Stimulated activated CD4-positive, alpha-beta T cell treated with anti-CD3 and anti-CD28 coated beads, Interleukin-12 subunit alpha, Interleukin-12 subunit beta, amount 100 ng/mL, for 48 hours (primary cell): ENCODE measurements around the gene XRN1.
"Not testable (repeated sequence)": the region's sequence is repeated elsewhere in the genome, so short reads cannot be mapped to it uniquely, and the experiment has no call there.

ENCODE experiments used
- DNase-seq, 3 donors: peaks; one replicate each; pipeline ENCODE4 v3.0.0-alpha.2; 2020; ENCODE audit warnings: low read depth in 2 of 3, low spot score in 1 of 3

XRN1 gene, protein sequence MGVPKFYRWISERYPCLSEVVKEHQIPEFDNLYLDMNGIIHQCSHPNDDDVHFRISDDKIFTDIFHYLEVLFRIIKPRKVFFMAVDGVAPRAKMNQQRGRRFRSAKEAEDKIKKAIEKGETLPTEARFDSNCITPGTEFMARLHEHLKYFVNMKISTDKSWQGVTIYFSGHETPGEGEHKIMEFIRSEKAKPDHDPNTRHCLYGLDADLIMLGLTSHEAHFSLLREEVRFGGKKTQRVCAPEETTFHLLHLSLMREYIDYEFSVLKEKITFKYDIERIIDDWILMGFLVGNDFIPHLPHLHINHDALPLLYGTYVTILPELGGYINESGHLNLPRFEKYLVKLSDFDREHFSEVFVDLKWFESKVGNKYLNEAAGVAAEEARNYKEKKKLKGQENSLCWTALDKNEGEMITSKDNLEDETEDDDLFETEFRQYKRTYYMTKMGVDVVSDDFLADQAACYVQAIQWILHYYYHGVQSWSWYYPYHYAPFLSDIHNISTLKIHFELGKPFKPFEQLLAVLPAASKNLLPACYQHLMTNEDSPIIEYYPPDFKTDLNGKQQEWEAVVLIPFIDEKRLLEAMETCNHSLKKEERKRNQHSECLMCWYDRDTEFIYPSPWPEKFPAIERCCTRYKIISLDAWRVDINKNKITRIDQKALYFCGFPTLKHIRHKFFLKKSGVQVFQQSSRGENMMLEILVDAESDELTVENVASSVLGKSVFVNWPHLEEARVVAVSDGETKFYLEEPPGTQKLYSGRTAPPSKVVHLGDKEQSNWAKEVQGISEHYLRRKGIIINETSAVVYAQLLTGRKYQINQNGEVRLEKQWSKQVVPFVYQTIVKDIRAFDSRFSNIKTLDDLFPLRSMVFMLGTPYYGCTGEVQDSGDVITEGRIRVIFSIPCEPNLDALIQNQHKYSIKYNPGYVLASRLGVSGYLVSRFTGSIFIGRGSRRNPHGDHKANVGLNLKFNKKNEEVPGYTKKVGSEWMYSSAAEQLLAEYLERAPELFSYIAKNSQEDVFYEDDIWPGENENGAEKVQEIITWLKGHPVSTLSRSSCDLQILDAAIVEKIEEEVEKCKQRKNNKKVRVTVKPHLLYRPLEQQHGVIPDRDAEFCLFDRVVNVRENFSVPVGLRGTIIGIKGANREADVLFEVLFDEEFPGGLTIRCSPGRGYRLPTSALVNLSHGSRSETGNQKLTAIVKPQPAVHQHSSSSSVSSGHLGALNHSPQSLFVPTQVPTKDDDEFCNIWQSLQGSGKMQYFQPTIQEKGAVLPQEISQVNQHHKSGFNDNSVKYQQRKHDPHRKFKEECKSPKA (N-terminal part only)

DNA sequence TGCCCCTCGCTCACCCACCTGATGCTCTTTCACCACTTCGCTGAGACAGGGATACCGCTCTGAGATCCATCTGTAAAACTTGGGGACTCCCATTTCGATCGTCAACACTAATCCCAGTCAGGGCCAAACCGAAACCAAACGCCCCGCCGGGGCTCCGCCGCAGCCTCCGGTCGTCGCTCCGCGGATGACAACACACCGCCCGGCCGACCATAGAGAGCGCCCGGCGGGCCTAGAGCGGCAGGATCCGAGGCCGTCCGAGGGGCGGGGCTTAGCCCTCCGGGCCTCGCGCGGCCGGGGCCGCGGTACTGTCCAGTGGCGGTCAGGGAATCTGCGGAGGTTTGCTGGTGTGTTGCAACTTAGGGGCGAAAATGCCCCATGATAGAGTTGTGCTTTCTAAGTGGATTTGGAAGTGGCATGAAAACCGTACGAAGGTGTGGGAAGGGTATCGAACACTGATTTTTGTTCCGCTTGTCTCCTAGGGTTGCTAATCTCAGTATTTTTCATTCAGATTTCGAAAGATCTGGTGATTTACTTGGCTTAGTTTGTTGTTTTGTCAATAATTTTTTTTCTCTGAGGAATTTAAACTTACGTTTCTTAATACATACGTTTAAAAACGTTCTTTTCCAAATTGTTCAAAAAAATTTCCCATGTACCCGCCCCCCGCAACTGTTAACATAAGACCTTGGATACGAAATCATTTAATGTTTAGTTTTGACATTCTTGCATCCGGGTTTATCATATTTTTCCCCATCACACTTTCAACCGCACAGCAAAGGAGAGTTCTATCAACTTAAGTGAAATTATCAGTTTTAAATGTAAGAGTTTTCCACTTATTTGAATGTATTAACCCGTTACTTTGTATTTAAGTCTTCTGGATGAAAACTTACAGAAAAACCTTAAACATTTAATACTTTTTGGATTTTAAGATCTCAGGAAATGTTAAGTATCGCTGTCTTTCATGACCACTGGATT lies at the start of gene XRN1:
TSS of gene XRN1 (minus strand) at position 186 of the 972 bp plus-strand sequence. CDS start at position 93, 93 bp downstream.
- DNase-seq, result peak; percentile 89 to 94 (median 94)

DNA sequence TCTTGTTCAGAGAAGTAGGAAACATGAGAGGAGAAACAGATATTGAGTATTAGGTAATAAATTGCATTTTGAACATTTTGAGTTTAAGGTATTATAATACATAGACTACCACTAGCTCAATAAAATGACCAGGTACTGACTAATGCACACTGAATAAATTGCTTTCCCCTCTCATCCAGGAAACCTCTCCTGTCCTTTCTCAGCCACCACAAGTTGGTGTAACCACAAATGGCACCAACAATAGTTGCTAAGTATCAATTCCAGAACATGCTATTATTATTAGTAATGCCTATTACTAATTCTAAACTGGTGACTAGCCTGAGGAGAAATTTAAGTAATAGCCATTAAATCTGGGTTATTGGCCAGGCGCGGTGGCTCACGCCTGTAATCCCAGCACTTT lies 47.3 kb upstream of the XRN1 start:
- DNase-seq, result no peak

DNA sequence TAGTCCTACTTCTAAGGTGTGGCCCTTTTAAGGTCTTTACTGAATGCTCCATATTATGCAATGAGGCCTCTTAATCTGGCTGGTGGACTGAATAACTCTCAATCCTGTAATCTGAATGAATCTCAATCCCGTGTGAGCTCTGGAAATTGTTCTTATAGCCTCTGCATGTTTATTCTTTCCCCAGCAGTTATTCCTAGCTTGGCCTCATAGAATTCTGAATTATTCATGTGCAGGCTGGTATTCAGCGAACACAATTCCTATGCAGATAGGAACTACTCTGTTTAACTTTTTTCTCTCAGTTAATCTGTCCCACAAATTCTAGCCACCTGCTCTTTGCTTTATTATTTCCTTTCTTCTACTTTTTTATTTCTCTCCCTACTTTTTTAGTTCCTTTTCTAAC lies 44.3 kb upstream of the XRN1 start:
- no peak for DNase-seq

DNA sequence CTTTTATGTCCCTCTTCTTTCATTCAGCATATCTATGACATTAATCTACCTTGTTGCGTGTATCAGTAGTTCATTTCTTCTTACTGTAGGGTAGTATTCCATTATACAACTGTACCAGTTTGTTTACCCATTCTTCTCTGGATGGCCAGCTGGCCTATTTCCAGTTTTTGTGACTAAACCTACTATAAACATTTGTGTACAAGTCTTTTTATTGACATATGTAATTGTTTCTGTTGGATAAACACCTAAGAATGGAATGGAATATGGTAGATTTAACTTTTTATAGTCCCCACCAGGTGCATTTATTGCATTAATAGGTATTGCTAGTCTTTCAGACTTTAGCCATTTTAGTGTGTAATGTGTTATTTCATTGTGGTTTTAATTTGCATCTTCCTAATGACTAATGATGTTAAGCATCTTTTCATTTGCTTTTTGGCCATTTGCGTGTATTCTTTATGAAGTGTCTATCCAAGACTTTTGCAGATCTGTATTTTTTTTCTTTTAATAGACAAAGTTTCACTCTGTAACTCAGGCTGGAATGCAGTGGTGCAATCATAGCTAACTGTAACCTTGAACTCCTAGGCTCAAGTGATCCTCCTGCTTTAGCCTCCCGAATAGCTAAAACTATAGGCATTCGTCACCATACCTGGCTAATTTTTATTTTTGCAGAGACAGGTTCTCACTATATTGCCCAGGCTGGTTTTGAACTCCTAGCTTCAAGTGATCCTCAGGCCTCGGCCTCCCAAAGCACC lies 41.9 kb upstream of the XRN1 start:
- no peak for DNase-seq

DNA sequence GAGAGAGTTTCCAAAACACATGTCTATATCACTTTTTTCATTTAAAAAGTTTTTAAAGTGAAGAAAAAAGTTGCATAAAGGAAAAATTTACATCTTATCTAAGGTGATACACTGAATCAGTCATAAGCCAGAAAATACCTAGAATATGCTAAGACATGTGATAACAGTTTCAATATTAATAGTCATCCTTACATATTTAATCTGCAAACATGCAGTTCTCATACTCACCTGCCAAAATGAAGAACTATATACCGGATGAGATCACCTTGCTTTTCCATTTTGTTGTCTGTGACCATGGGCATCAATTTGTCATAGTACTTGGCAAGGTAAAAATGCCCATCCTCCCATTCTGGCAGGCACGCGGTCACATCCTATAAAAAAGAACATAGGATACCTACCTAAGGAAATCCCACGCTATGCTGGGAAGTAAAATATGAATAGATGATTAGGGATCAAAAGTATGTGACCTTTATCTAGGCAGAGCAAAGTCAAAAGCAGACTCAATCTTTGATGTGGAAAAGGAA lies 37.1 kb upstream of the XRN1 start:
- no peak for DNase-seq

DNA sequence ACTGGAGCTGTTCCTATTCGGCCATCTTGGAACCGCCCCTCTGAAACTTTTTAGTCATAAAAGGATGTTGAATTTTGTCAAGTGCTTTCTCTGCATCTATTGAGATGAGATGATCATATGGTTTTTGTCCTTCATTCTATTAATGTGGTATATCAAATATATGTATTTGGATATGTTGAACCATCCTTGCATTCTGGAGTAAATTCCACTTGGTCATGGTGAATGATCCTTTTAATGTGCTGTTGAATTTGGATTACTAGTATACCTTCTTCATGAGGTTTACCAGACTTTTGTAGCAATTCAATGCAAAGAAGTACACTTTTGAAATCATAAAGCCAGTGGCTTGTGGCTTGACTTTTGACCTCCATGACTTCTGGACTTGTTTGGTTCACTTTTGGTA lies 33.4 kb upstream of the XRN1 start:
- no peak for DNase-seq

DNA sequence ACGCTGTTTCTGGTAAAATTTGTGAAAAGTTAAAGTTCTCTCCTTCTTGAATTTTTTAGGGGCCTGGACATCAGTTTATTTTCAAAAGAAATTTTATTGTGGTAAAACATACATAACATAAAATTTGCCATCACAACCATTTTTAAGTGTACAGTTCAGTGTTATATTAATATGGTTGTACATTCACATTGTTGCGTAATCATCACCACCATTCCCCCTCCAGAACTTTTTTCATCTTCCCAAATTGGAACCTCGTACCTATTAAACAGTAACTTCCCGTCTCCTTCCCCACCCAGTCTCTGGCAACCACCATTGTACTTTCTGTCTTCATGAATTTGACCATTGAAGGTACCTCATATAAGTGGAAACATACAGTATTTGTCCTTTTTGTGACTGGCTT lies 23.0 kb upstream of the XRN1 start:
- DNase-seq, result no peak

DNA sequence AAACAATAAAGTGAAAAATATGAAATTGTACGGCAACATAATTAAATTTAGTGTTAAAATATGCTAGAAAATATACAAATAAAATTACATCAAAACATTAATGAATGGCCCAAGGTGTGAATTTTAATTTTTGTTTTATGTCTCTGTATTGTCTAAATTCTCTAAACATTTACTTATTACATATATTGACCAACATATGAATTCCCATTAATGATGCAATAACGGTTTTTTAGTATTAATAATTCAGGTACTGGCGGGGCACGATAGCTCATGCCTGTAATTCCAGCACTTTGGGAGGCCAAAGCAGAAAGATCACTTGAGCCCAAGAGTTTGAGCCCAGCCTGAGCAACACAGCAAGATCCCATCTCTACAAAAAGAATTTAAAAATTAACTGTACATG lies 20.6 kb upstream of the XRN1 start:
- DNase-seq, result no peak

DNA sequence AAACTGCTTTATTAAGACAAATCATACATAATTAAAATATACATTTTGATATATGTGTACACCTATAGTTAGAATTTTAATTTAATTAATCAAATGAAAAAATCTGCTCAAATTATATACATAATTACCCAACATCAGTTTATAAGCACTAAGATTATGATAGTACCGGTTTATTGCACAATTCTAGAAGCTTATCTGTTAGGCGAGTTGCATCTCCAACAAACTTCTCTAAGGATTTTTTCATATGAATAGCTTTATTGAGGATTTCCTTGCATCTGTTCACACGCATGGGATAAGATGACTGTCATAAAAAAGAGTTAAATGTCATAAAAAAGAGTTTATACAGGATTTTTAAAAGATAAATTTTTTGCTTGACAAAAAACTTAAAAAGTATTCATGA lies 19.9 kb upstream of the XRN1 start:
- DNase-seq, result no peak

DNA sequence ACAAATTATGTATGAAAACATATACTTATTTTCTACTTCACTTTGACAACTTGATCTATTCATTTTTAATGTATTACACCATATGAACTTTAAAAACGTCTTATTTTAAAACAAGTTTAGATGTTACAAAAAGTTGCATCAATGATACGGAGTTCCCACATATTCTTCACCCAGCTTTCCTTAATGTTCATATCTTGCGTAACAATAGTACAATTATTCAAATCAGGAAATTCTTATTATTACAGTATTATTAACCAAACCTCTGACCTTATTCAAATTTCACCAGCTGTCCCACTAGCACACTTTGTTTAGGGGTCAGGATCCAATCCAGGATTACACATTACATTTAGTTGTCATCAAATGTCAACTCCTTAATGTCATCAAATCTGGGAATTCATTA lies 12.9 kb upstream of the XRN1 start:
- DNase-seq, result no peak

DNA sequence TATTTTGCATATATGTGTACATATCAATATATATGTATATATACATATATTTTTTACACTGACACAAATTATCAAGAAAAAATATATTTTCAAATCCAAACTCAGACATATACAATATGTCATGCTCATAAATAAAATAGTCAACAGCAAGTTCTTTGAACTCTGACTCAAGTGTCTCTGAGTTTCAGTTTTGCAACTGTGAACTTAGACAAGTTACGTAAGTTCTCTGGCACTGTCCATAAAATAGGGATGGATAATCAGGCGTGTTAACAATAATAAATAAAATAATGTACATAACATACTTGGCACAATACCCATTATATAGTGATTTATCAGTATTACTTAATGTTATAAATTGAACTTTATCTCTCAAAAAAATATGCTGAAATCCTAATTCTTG lies 12.1 kb upstream of the XRN1 start:
- no peak for DNase-seq

DNA sequence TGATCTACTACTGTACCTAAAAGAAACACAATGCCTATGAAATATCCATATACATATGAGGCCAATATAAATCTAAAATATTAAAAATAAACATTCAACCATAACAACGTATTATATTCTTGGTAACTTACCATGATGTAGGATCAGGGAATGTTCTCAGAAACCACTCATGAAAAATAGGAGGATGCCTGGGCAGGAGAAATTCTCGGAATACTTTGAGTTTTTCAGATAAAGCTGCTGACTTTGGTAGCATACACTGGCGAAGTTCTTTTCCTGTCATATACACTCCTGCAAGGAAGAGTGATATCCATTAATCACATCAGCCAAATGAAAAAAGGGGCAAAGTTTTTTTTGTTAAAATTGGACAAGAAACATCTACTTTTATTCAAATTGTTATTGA lies 11.3 kb upstream of the XRN1 start:
- no peak for DNase-seq

DNA sequence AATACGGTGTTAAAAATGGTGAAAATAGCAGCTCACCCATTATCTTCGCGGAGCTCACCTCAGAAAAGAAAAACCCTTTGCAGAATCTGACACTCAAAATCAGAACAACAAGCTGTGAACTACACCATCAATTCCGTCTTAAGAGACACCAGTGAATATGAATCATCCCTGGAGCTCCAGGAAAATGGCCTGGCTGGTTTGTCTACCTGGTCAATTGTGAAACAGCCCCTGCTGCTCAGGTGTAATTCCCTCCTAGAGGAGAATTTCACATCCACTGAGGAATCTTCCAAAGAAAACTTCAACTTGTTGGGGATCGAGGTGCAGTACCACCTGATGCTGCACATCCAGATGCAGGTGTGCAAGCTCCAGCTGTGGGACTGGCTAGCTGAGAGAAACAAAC lies 3.0 kb upstream of the XRN1 start:
- DNase-seq, result no peak

DNA sequence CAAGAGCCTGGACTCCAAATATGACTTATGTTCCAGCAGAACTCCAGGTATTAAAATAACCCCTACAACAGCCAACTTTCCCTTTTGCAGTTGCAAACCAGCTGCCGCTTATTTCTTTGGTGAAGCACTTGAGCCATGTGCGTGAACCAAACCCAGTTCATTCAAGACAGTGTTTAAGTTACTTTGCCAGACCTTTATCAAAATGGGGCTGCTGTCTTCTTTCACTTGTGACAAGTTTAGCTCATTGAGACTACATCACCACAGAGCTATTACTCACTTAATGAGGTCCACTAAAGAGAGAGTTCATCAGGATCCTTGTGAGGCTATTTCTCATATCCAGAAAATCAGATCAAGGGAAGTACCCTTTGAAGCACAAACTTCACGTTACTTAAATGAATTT lies 2.4 kb upstream of the XRN1 start:
- no peak for DNase-seq

DNA sequence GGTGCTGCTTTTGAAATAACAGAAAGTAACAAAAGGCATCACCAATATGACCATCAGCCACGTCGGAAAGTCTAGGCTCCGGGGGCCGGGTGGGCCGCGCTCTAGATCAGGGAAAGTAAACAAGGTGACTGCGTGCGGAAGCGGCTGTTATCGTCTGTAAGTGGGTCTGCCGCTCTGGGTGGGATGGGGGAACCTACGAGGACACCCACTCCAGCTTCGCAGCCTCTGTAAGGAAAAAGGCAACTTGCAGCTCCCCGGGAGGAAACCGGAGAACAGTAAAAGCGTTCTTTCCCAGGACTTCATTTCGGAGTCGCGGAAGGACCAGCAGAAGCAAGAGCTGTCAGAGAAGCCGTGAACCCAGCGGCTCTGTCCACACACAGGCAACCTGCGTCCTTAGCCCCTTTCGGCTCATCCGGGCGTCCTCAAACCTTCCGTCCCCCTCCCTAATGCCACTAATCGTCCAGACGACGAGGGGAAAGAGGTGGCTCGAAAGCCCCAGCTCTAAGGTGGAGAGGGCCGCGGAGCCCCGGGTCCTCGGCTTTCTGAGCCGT lies 461 bp downstream of the XRN1 start:
- peak; percentile 6 to 31 (median 19) for DNase-seq

DNA sequence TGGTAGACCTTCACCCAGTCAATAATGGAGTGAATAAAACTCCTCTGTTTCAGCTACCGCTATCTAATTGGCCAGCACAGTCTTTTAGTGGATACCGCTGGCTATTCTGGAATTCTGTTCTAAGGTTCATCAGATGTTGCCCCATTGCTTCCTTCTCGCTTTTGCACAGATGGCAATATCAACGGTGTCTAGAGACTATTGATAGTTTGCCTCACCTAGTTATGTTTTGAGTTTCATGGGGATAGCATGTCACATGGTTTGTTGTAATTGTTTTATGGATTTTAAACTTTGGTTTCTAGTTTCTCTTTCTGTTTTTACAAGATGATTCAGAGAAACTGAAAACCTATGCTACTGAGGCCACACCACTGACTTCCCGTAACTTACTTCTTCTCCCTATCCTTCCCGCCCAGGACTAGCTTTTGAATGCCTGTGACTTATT lies 2.0 kb downstream of the XRN1 start:
- DNase-seq, result peak in 2 of 3 donors; percentile 15 to 18

DNA sequence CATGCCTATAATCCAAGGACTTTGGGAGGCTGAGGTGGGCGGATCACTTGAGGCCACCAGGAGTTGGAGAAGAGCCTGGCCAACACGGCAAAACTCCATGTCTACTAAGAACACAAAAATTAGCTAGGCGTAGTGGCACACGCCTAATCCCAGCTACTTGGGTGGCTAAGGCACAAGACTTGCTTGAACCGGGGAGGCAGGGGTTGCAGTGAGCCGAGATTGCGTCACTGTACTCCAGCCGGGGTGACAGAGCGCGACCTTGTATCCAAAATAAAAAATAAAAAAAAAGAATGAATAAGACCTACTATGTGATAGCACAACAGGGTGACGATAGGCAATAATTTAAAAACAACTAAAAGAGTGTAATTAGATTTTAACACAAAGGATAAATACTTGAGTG lies 3.5 kb downstream of the XRN1 start:
- no peak for DNase-seq

DNA sequence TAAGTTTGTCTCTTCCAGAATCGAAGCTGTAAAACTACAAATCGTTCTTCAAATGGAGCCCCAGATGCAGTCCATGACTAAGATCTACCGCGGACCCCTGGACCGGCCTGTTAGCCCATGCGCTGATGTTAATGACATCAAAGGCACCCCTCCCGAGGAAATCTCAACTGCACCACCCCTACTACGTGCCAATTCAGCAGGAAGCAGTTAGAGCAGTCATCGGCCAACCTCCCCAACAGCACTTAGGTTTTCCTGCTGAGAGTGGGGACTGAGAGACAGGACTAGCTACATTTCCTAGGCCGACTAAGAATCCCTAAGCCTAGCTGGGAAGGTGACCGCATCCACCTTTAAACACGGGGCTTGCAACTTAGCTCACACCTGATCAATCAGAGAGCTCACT lies 4.8 kb downstream of the XRN1 start:
- DNase-seq, result not testable (repeated sequence)
